HG02763 (cell line): ENCODE data around the gene HES6.

Source experiments
- ATAC-seq: cut with Tn5 transposase; IDR thresholded peaks from one replicate; pipeline ENCODE4 v1.9.1; 2021; ENCODE audit warnings: mild to moderate bottlenecking, moderate library complexity; ENCODE audit not compliant: unreplicated experiment

The HES6 gene

DNA sequence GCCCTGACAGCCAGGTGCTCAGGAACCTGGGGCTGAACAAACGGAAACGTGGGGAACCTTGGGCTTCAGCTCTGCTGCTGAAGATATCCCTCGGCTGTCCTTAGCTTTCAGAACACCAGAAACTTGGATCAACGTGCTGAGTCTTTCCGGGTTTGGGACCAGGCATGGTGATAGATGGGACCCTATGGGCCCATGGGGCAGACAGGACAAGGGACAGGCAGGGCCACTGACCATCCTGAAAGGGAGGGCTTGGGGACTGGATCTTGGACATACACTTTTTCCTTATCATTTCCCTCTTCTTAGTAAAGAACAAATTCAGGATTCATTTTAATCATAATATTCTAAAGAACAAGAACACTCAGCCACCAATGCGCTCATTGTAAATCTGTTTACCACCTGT lies 16.3 kb upstream of the HES6 start:
- no peak for ATAC-seq

DNA sequence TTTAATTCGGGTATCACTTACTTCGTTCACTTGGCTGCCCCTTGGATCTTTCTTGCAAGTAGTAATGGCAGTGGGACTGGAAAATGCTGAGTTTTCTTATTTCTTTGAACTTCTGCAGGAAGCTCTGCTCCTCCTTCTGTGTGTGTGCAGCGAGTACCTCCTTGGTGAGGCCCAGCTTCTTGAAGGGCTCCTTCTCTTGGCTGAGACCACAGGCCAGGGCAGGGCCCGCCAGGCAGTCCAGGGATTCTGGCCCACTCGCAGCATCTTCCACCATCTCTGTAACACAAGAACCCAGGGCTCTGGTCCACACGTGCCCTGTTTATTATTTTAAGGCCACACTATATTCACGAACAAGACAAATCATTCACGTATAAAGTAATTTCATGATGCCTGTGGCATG lies 15.8 kb upstream of the HES6 start:
- no peak for ATAC-seq

DNA sequence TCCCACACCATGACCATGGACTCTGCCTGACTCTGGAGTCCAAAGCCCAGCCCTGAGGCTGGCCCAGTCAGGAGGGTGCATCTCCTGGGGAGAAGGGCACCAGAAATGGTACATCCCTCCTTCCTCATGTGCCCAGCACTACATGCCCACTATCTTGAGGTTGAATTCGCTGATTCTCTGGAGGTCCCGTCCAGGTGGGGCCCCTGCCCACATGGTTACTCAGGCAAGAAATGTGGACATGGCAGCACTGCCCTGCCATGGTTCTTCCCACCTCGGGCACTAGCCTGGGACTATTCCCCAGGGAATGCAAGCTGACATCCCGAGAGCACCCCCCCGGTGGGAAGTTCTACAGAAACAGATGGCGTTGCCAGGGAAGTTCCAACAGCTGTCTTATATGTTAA lies 15.3 kb upstream of the HES6 start:
- no peak for ATAC-seq

DNA sequence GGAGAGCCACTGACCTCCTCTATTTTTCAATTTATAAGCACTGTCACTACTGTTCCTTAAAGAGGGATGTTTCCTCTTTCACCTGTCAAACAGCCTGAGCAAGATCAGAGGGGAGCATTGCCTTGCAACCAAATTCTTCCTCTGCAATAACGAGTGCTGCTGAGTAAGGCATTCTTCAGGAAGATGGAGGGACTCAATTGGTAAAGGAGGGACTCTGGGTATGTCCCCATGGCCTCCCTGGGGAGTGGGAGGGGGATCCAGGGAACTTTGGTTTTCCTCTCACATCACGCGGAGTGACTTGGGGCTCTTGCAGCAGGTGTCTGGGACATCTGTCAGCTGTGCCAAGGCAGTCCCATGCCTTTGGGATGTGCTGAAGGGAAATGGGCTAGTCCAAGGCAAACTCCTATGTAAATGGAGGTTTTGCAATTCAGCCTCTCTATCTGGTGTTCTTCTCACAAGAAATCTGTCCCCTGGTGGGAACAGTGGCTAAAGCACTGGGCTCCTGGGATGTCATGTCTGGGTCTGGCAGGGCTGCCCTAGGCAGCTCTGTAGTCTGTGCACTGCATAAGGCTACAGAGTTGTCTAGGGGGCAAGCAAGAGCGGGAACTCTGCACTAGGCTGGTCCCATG lies 14.4 kb upstream of the HES6 start:
- ATAC-seq = no peak

DNA sequence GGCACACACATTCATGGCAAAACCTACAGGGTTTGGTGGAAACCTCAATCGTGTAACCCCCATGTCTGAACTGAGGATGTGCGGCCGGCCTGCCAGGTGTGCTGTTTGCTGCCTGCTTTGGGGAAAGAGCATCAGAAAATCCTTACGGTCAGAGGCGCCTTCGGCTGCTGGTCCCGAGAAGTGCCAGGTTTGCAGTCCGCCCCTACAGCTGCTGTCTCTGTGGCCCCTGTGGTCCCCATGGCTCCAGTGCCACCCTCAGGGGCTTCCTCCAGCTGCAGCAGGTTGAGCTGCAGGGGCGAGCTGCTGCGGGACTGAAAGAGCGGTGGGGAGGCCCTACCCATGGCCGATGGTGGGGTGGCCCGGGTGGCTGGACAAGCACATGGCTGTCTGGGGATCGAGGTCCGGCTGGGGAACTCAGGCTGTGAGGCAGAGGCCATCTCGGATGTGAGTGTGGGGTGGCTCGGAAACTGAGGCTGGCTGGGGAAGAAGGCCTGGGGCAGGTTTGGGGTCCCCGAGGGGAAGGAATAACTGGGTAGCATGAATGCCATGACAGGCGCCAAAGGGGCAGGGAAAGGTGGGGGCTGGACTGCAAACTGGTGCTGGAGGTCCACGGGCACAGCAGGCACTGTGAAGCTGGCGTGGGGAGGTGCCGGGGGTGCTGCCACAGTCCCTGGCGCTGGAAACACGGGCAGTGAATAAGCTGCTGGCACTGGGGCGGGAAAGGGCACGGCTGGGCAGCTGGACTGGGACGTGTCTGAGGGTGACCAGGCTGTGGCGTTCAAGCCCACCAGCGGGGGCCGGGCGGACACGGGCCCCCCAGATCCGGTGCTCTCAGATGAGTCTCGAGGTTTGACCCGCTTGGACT lies 13.2 kb upstream of the HES6 start:
- no peak for ATAC-seq

DNA sequence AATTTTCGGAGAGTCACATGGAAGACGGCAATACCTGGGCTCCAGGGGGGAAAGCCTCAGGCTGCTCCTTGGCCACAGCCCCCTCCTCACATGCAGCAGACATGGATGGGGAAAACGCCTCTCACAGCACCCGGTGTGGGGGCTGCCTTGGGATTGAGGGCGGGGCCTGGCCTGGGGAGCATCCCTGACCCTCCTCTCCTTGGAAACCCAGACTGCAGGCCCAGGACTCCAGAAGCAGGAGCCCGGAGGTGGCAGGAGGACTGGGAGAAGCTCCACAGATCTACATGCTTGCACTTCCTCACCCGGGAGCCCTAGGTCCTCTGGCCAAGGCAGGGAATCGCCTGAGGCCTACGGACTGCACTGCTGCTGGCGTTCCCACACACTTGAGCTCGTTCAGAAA lies 12.1 kb upstream of the HES6 start:
- ATAC-seq = no peak

DNA sequence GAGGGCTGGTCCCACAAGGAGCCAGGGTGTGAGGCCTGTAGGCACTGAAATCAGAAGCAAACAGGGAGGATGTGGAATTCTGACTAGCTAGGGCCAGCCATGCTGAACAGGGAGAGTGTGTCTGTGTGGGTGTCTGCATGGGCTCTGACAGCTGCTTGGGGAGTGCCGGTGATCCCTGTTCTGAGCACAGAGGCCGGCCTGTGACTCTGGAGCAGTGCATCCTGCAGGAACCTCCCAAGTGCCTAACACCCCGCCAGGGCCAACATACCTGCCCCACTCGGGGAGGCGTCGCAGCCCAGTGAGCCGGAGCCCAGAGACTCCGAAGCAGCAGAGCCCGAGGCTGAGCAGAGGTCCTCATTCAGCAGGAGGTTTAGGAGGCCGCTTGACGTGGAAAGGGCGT lies 11.5 kb upstream of the HES6 start:
- no peak for ATAC-seq

DNA sequence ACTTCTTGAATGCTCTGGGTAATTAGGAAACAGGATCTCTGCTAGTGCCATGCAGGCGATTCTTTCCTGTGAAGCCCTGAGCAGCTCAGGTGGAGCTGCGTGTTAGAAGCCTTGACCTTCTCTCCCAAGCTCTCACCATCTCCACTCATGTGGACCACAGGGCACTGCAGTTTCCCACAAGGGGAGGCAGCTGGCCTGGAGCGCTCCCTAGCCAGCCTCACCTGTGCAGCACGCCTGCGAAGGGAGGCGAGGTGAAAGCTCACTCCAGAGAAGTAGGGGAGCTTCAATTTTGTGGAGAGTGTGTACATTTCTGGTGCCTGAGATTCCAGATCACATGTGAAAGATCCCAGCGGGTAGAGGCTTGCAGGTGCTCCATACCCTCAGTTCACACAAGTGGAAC lies 11.1 kb upstream of the HES6 start:
- ATAC-seq = no peak

DNA sequence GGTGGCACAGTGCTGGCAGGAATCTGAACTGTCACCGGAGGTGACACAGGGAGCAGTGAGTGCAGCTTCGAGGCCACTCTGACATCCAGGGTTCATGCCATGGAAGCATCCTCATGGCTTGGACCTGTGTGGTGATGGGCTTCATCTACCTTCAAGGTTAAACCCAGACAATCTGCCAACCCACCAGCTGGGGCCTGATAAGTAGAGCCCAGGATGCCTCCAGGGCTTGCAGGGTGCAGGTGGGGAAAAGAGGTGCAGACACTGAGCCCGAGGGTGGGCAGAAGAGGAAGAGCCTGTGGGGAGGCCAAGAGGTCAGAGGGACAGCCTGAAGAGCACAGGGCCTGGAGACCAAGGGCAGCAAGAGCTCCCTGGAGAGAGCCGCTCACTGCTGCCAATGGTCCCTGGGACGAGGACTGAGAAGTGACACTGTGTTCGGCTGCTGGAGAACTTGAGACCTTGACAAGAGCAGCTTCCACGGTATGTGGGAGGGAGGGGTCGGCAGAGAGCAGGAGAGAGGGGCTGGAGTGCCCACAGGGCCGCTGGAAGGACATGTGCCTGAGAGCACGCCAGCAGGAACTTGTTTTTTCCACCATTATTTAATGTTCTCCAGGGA lies 8.1 kb upstream of the HES6 start:
- no peak for ATAC-seq

DNA sequence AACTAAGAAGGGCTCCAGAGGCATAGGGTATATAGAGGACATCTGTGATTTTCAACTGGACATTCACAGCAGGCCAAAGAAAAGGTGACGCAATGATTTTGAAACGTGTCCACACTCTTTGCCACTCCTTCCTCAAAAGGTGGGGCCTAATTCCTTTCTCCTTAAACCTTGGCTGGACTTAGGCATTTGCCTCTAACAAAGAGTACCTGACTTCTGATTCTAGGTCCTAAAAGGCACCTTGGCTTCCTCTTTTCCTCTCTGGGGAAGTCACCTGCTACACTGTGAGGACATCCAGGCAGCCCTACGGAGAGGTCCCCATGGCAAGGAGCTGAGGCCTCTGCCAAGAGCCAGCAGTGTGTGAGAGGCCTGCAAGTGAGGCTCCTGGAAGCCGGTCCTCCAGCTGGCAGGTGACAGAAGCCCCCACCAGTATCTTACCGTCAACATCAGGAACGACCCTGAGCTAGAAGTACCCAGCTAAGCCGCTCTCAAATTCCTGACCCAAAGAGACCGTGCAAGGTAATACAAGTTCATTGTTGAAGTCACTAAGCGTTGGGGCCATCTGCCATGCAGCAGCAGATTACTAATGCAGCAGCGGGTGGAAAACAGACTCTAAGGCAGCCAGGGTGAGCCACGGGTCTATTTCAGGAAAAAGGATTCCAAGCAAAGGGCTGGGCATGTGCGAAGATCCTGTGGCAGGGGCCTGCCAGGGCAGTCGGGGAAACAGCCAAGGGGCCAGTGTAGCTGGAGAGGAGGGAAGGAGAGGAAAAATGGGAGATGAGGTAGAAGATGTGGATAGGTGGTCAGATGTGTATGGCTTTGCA lies 7.4 kb upstream of the HES6 start:
- ATAC-seq = no peak

DNA sequence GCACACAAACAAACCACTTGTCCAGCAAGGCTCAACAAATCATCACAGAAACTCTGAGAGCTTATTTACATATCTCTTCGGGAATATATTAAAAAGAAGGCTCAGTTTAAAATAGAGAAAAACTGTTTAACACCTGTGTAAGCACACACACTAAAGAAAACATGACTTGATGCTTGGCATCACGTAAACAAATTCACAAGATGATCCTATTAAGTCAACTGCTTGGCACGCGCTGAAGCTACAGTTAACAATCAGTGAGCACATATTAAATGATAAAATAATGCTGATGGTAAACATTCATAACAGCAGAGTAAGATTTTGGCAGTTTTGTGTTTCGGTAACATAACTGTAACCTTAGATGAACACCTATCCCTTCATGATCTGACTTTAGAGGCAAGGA lies 4.3 kb upstream of the HES6 start:
- no peak for ATAC-seq

DNA sequence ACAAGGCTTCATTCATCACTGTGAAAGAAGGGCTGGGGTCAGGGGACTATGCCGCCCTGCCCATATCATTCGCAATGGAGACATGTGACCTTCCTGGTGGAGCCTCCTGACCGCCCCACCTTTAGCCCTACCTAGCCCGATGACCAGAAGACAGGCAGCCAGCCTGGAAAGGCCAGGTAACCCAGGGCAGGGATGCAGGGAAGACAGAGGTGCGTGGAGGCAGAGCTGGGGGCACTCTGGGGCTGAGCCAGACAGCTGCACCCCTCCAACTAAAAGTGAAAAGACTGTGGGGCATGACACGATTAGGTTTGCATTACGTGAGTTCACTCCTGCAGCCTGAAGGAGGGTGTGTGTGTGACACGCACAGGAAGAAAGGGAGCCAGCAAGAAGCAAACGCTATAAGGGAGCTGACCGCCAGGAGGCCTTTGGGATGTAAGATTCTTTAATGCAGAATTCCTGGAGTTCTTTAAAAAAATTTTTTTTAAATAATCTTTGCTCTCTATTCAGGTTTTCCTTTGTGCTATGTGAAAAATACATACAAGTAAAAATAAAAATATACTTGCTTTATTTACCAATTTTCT lies 3.7 kb upstream of the HES6 start:
- no peak for ATAC-seq

DNA sequence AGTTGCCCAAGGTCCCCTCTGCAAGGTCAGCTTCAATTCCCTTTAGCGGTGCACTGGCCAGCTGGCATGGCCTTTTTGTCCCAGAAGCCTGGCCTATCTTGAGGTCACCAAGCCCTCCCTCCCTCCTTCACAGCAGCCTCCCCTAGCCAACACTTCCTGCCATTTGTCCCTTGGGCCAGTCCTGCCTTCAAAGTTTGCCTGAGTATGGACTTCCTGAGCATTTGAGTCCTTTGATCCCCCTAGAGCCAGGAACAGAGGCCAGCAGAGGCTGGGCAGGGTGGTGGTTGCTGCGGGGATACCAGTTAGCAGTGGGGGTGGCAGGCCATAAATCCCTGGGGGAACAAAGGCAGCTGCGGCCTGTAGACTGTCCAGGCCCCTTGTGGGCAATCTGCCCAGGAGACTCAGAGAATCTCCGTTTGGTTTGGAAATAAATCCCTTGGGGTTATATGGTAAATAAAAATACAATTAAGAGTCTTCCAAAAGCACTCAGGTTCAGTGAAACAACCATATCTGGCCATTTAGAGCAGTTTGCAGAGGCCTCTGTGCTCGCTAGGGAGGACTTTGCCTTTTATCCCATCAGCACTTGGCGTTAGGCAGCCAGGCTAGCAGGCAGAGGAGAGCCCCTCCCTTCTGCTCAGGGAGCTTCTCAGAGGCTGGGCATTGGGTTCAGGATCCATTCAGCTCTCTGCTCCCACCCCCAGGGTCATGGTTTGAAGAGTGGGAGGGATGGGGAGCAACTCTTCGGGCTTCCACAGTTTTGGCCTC lies 3.1 kb upstream of the HES6 start:
- no peak for ATAC-seq

DNA sequence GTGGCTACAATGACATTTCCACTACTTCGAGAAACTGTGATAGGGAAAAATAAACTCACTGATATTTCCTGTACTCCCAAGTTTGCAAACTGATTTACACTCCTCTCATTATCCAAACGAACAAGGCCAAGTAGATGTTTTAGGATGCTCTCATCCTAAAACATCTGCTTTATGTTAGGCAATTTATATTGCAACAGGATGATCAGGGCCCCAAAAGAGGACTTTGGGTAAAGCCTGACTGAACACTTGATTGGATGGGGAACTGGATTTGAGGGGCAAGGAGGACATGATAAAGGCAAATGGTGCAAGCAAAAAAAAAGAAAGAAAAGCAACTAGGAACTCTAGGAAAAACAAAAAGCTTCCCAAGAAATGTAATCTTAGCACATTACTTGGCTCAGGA lies 2.1 kb upstream of the HES6 start:
- ATAC-seq = no peak

DNA sequence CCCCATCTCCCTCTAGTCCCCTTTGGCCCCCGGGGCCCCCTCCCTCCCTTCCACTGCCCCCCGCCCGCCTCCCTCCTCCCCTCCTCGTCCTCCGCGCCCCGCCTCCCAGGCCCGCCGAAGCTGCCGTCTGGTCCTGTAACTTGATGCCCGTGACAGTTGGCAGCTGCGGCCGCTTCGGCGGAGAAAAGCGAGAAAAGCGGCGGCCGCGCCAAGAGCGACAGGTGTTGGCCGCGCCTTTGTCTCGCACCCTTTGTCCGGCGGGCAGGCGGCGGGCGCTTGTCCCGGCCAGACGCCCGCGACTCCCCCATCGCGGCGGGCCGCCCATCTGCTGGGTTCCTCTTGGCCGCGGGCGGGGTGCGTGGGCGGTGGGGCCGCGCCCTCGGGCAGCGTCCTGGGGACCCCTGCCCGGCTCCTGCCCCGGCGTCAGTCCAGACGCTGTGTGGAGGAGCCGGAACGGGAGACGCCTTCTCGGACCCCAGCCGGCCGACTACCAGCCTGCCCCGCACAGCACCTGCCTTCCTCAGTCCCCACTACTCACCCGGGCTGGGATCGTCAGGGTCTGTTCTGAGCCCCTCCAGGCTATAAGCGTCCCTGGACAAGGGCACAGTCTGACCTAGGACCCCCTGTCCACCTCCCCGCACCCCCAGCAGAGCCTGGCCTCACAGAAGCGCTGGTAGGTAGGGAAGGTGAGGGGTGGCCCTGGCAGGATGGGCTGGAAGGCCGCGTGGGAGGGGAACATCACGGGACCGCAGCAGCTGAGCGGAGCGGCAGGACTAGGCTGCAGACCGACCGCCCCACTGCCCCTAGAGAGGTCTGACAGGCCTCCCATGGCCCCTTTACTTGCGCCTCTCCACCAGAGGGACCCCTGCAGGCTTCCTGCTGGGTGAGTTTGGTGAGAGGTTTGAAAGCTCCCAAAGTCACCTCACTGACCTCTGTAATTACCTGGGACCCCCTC lies 1.2 kb upstream of the HES6 start:
- no peak for ATAC-seq

DNA sequence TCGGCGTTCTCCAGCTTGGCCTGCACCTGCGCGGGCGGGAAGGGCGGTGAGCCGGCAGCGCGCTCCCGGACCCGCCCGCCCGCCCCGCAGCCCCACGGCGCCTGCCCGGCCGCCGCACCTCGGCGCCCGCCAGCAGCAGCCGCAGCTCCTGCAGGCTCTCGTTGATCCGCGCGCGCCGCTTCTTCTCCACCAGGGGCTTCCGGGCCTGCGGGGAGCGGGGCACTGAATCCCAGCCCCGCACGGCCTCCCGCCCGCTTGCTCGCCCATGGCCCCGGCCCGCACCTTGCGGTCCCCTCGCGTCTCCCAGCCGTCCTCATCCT lies 335 bp downstream of the HES6 start:
- no peak for ATAC-seq

DNA sequence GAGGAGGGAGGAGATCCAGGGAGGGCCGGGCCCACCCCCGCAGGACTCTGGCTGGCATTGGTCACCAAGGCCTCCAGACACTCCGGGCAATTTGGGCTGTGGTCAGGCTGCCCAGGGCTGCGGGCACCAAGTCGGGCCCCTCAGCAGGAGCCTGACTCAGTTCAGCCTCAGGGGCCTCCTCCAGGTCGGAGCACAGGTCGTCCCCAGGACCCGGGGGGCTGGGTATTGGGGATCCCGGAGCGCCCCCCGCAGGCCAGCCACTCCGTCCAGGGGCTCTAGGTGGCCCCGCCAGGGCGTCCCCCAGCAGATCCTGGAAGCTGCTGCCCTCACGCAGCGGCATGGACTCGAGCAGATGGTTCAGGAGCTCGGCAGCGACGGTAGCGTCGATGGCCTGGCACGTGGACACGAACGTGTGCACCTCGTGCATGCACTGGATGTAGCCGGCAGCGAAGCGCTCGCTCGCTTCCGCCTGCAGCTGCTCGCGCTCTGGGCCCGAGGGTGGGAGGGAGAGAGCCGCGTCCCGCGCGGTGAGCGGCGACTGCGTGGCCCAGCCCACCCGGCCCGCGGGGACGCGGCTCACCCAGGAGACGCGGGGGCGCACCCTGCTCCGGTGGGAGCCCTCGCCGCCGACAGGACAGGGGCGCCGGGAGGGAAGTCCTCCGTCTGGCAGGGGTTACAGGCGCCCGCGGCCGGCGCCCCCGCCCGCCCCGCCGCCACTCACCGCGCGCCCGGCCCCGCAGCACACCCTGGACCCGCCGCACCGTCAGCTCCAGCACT lies 884 bp downstream of the HES6 start:
- no peak for ATAC-seq

DNA sequence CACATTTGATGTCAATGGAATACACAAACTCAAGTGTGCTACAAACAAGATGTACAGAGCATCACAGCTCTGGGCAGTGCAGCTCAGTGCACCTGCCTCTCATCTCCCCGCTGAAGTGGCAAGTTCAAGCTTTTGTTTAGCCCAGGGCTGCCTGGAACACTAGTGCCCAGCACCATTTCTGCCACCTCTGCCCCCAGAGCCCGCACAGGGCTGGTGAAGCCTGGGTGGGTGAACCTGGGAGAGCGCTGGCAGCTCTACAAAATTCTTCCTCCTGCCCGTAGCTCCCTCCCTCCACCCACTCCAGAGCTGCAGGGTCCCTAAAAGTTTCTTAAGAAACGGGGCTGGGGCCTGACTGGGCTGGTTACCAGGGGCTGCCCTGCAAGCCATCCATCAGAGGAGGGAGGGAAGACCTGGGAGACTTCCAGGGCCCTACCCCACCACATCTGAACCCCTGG lies 1.5 kb downstream of the HES6 start:
- ATAC-seq = no peak
